Gastrocnemius medialis (tissue), 4 donors: ENCODE results near the gene CAV1. TPM values are rescaled to one million over a fixed set of nuclear protein-coding genes. Genes with fewer than 3 reads are reported as not detected.

Experiments
- ATAC-seq, 2 donors: fragments of 150-250 bp; one replicate each; pipeline ENCODE4 v1.9.1; 2016
- DNase-seq, 2 donors: peaks; one replicate each; pipeline ENCODE4 v3.0.0-alpha.2; 2019
- H3K27ac ChIP-seq, 4 donors: fragments of 200-600 bp; sonication (generic); 1 replicate in 1 of 4; 2 replicates in 3 of 4; pipeline ENCODE4 v1.5.1; 2016 to 2018; ENCODE audit warnings: mild to moderate bottlenecking in 2 of 4, moderate library complexity in 1 of 4
- H3K27me3 ChIP-seq, 3 donors: fragments of 200-600 bp; sonication (generic) in 2 of 3; 1 replicate in 1 of 3; 2 replicates in 2 of 3; pipeline versions ENCODE4 v1.5.1 to v1.6.0; 2016 to 2019; ENCODE audit warnings: mild to moderate bottlenecking in 1 of 3, moderate library complexity in 1 of 3
- H3K36me3 ChIP-seq, 2 donors: fragments of 200-600 bp; sonication (generic) in 1 of 2; one replicate each; pipeline ENCODE4 v1.5.1; 2017 to 2018
- H3K4me1 ChIP-seq, 2 donors: fragments of 200-600 bp; sonication (generic) in 1 of 2; one replicate each; pipeline ENCODE4 v1.5.1; 2016 to 2017; ENCODE audit warnings: mild to moderate bottlenecking in 2 of 2
- H3K4me3 ChIP-seq, 4 donors: fragments of 200-600 bp; sonication (generic) in 3 of 4; 1 replicate in 1 of 4; 2 replicates in 3 of 4; pipeline ENCODE4 v1.5.1; 2016 to 2019; ENCODE audit warnings: mild to moderate bottlenecking in 2 of 4
- H3K9me3 ChIP-seq, 3 donors: fragments of 200-600 bp; sonication (generic) in 2 of 3; 1 replicate in 1 of 3; 2 replicates in 2 of 3; pipeline ENCODE4 v1.5.1; 2016 to 2019
- POLR2A ChIP-seq, 2 donors: fragments of 450-650 bp; IDR thresholded peaks; one replicate each; pipeline ENCODE4 v1.6.1; 2017; ENCODE audit warnings: antibody characterized with exemption in 2 of 2, mild to moderate bottlenecking in 2 of 2, moderate library complexity in 2 of 2
- in situ Hi-C, 4 donors: fragments of 200-750 bp; cut with MboI; loops; one replicate each; pipeline versions ENCODE4 v1.15.0 to v1.8.0; 2017; ENCODE audit warnings: low sequenced_read_pairs in 4 of 4
- intact Hi-C: fragments of 100-400 bp; cut with DNase I; formaldehyde crosslinking; loops from one replicate; pipeline ENCODE4 v1.15.1; 2023; ENCODE audit warnings: low total_unique reads
- total RNA-seq, 4 donors: library from RNA; depleted of rRNA; stranded (reverse); fragments of >200 nt; gene quantifications; one replicate each; pipeline versions ENCODE4 v1.1.0 to v1.2.3, GENCODE V29; 2016
- TF ChIP-seq, protein P1 (sequence below), 5 experiments: fragments of 450-650 bp in 3 of 5; fragments of 200-600 bp in 2 of 5; sonication (generic) in 2 of 5; IDR thresholded peaks in 4 of 5; conservative IDR thresholded peaks in 1 of 5; 1 replicate in 4 of 5; 2 replicates in 1 of 5; pipeline ENCODE4 v1.5.1; 2016 to 2019; ENCODE audit warnings: antibody characterized with exemption in 5 of 5, mild to moderate bottlenecking in 3 of 5, moderate library complexity in 3 of 5

CAV1 gene
- total RNA-seq, 4 donors from 2014 or later = 64.7 to 87.8 (median 71.2) TPM

DNA sequence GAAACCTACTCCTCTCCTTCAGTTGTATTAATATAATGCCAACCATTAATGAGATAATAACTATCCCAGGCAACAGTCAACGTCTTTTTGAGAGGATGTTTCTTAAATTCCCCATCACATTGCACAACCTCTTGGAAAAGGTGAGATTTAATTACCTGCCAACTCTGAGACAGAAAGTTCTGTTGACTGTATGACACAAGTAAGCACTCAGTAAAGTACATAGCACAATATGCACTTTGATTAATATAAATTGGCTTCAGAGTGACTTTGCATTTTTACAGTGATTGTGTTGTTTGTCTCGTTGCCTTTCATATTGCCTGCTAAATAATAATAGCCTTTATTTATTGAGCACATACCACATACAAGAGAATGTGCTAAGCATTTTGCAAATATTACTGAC, 46.7 kb downstream of the CAV1 start:
- TF ChIP-seq, protein P1, sequence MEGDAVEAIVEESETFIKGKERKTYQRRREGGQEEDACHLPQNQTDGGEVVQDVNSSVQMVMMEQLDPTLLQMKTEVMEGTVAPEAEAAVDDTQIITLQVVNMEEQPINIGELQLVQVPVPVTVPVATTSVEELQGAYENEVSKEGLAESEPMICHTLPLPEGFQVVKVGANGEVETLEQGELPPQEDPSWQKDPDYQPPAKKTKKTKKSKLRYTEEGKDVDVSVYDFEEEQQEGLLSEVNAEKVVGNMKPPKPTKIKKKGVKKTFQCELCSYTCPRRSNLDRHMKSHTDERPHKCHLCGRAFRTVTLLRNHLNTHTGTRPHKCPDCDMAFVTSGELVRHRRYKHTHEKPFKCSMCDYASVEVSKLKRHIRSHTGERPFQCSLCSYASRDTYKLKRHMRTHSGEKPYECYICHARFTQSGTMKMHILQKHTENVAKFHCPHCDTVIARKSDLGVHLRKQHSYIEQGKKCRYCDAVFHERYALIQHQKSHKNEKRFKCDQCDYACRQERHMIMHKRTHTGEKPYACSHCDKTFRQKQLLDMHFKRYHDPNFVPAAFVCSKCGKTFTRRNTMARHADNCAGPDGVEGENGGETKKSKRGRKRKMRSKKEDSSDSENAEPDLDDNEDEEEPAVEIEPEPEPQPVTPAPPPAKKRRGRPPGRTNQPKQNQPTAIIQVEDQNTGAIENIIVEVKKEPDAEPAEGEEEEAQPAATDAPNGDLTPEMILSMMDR (IDR thresholded peaks at IDR 0.05 in 4 of 5, conservative IDR thresholded peaks at IDR 0.05 in 1 of 5) = no peak
- no peak for TF ChIP-seq POLR2A (IDR thresholded peaks at IDR 0.05)
- no peaks in the 10 kb centered on the region for H3K27me3 ChIP-seq
- no peak overlapping the region for H3K27ac ChIP-seq
- H3K36me3 ChIP-seq = no peaks in the 10 kb centered on the region
- peaks cover 8 to 28% of the 10 kb centered on the region in 2 donors for H3K4me1 ChIP-seq
- no peaks in the 10 kb centered on the region for H3K9me3 ChIP-seq
- intact Hi-C loops (no loop called here), in situ Hi-C loops (no loop called here)
- ATAC-seq (peak in 1 of 2 donors; percentile 30), DNase-seq (no peak)
- H3K4me3 ChIP-seq = no peak overlapping the region

GRCh38 chr7:116572036-116572435, 47.2 kb downstream of the CAV1 start:
- peaks cover 8 to 28% of the 10 kb centered on the region in 2 donors for H3K4me1 ChIP-seq
- H3K27ac ChIP-seq = no peak overlapping the region
- no peaks in the 10 kb centered on the region for H3K36me3 ChIP-seq
- H3K9me3 ChIP-seq = no peaks in the 10 kb centered on the region
- no peaks in the 10 kb centered on the region for H3K27me3 ChIP-seq
- in situ Hi-C loops (no loop called here), intact Hi-C loops (no loop called here)
- DNase-seq = no peak
- TF ChIP-seq, protein P1 (IDR thresholded peaks at IDR 0.05 in 4 of 5, conservative IDR thresholded peaks at IDR 0.05 in 1 of 5) = no peak
- TF ChIP-seq POLR2A (IDR thresholded peaks at IDR 0.05) = no peak
- no peak for ATAC-seq
- H3K4me3 ChIP-seq = no peak overlapping the region

- H3K9me3 ChIP-seq = no peaks in the 10 kb centered on the region
- no peaks in the 10 kb centered on the region for H3K36me3 ChIP-seq
- intact Hi-C loops (no loop called here), in situ Hi-C loops (no loop called here)
- H3K4me3 ChIP-seq = no peak overlapping the region
- DNase-seq = no peak
- no peaks in the 10 kb centered on the region for H3K27me3 ChIP-seq
- peak overlapping the region in 3 of 4 donors; percentile 23 to 47 (median 39) for H3K27ac ChIP-seq
- no peak for TF ChIP-seq POLR2A (IDR thresholded peaks at IDR 0.05)
- TF ChIP-seq, protein P1 (IDR thresholded peaks at IDR 0.05 in 4 of 5, conservative IDR thresholded peaks at IDR 0.05 in 1 of 5) = no peak
- no peak for ATAC-seq
- H3K4me1 ChIP-seq = peaks cover 13 to 28% of the 10 kb centered on the region in 2 donors
Observed at GRCh38 chr7:116573541-116573940, 48.7 kb downstream of the CAV1 start.

- H3K9me3 ChIP-seq = no peaks in the 10 kb centered on the region
- DNase-seq (no peak), ATAC-seq (peak; percentile 84 to 94)
- intact Hi-C loops = no loop called here
- no peak overlapping the region for H3K4me3 ChIP-seq
- H3K4me1 ChIP-seq = peaks cover 13 to 28% of the 10 kb centered on the region in 2 donors
- H3K36me3 ChIP-seq = no peaks in the 10 kb centered on the region
- no peaks in the 10 kb centered on the region for H3K27me3 ChIP-seq
- no peak for TF ChIP-seq POLR2A (IDR thresholded peaks at IDR 0.05)
- TF ChIP-seq, protein P1 (IDR thresholded peaks at IDR 0.05 in 4 of 5, conservative IDR thresholded peaks at IDR 0.05 in 1 of 5) = no peak
- H3K27ac ChIP-seq = peak overlapping the region; percentile 16 to 47 (median 31)
- in situ Hi-C loops = no loop called here
Observed at GRCh38 chr7:116574025-116574822, 49.4 kb downstream of the CAV1 start.
